HTR-8/SVneo (cell line): Measurements from ENCODE around the gene OXTR.
A peak's percentile ranks its signal among the peaks of the same experiment; 100 is the strongest.

Experiments used
- DNase-seq: peaks from one replicate; pipeline ENCODE4 v3.0.0; 2011; ENCODE audit warnings: low spot score, mixed read lengths; ENCODE audit not compliant: insufficient read length
- FAIRE-seq: peaks from 2 replicates; lab custom pipeline; 2011; peaks lifted over from hg19 to GRCh38; lab: Jason Lieb, UNC

OXTR gene

GRCh38 chr3:8768364-8769087 is 887 bp downstream of the OXTR start:
- no peak for DNase-seq
- FAIRE-seq: no peak

- DNase-seq (no peak), FAIRE-seq (no peak)
Measured at GRCh38 chr3:8767667-8768363, 1.6 kb downstream of the OXTR start.

GRCh38 chr3:8767256-8767666 is 2.2 kb downstream of the OXTR start:
- FAIRE-seq (no peak), DNase-seq (no peak)

- no peak for DNase-seq
- FAIRE-seq: no peak
Measured at GRCh38 chr3:8766148-8766547, 3.3 kb downstream of the OXTR start.

GRCh38 chr3:8765528-8765927 is 3.9 kb downstream of the OXTR start:
- FAIRE-seq: no peak
- no peak for DNase-seq

- FAIRE-seq (no peak), DNase-seq (no peak)
Measured at GRCh38 chr3:8764528-8764927, 4.9 kb downstream of the OXTR start.

- DNase-seq: no peak
- FAIRE-seq: peak; percentile 69
Measured at GRCh38 chr3:8762607-8763377, 6.6 kb downstream of the OXTR start.

GRCh38 chr3:8761866-8762265 is 7.5 kb downstream of the OXTR start:
- no peak for DNase-seq
- FAIRE-seq: no peak

- FAIRE-seq (no peak), DNase-seq (no peak)
Measured at GRCh38 chr3:8760506-8760905, 8.9 kb downstream of the OXTR start.

- no peak for FAIRE-seq
- DNase-seq: no peak
Measured at GRCh38 chr3:8760091-8760490, 9.3 kb downstream of the OXTR start.

GRCh38 chr3:8759038-8759707 is 10.2 kb downstream of the OXTR start:
- FAIRE-seq: no peak

GRCh38 chr3:8757551-8758518 is 11.6 kb downstream of the OXTR start:
- FAIRE-seq (no peak), DNase-seq (no peak)

More at GRCh38 chr3:8759038-8759707, 10.2 kb downstream of the OXTR start:
- DNase-seq: no peak

GRCh38 chr3:8756671-8757070 is 12.7 kb downstream of the OXTR start:
- DNase-seq (no peak), FAIRE-seq (no peak)

- peak; percentile 51 for FAIRE-seq
- DNase-seq: no peak
Measured at GRCh38 chr3:8755564-8756237, 13.7 kb downstream of the OXTR start.

- DNase-seq: no peak
- FAIRE-seq: no peak
Measured at GRCh38 chr3:8755097-8755496, 14.3 kb downstream of the OXTR start.

GRCh38 chr3:8752832-8753231 is 16.6 kb downstream of the OXTR start:
- DNase-seq (no peak), FAIRE-seq (no peak)

GRCh38 chr3:8749316-8749715 is 20.1 kb downstream of the OXTR start:
- no peak for DNase-seq
- FAIRE-seq: no peak

- DNase-seq (no peak), FAIRE-seq (no peak)
Measured at GRCh38 chr3:8746780-8747345, 22.6 kb downstream of the OXTR start.
